Kidney capillary endothelial cell (primary cell): Measurements from ENCODE around the gene SMTNL2.
"Not testable (repeated sequence)": the region's sequence is repeated elsewhere in the genome, so short reads cannot be mapped to it uniquely, and the experiment has no call there.

Experiments used
- DNase-seq: peaks from one replicate; pipeline ENCODE4 v3.0.0-alpha.2; 2018; ENCODE audit warnings: low spot score

Gene SMTNL2

GRCh38 chr17:4585638-4585994 is 1.3 kb downstream of the SMTNL2 start:
- DNase-seq = no peak

GRCh38 chr17:4586043-4586442 is 1.7 kb downstream of the SMTNL2 start:
- no peak for DNase-seq

- DNase-seq = no peak
Observed at GRCh38 chr17:4587195-4587594, 2.9 kb downstream of the SMTNL2 start.

GRCh38 chr17:4587803-4588202 is 3.5 kb downstream of the SMTNL2 start:
- DNase-seq = no peak

- no peak for DNase-seq
Observed at GRCh38 chr17:4588391-4588790, 4.1 kb downstream of the SMTNL2 start.

- no peak for DNase-seq
Observed at GRCh38 chr17:4588898-4589625, 4.7 kb downstream of the SMTNL2 start.

GRCh38 chr17:4590042-4590441 is 5.7 kb downstream of the SMTNL2 start:
- not testable (repeated sequence) for DNase-seq

- DNase-seq = no peak
Observed at GRCh38 chr17:4590981-4591453, 6.7 kb downstream of the SMTNL2 start.

- DNase-seq = no peak
Observed at GRCh38 chr17:4591529-4591928, 7.2 kb downstream of the SMTNL2 start.

GRCh38 chr17:4592240-4593005 is 8.1 kb downstream of the SMTNL2 start:
- DNase-seq = no peak

- DNase-seq = no peak
Observed at GRCh38 chr17:4593021-4593421, 8.7 kb downstream of the SMTNL2 start.

GRCh38 chr17:4594406-4594805 is 10.1 kb downstream of the SMTNL2 start:
- no peak for DNase-seq

GRCh38 chr17:4594931-4595684 is 10.8 kb downstream of the SMTNL2 start:
- peak; percentile 55 for DNase-seq

- DNase-seq = not testable (repeated sequence)
Observed at GRCh38 chr17:4595685-4596342, 11.5 kb downstream of the SMTNL2 start.

- no peak for DNase-seq
Observed at GRCh38 chr17:4596636-4597380, 12.5 kb downstream of the SMTNL2 start.

- no peak for DNase-seq
Observed at GRCh38 chr17:4597975-4598374, 13.6 kb downstream of the SMTNL2 start.

- no peak for DNase-seq
Observed at GRCh38 chr17:4598776-4599504, 14.6 kb downstream of the SMTNL2 start.

- DNase-seq = no peak
Observed at GRCh38 chr17:4599505-4600281, 15.4 kb downstream of the SMTNL2 start.

GRCh38 chr17:4600563-4600962 is 16.2 kb downstream of the SMTNL2 start:
- no peak for DNase-seq

GRCh38 chr17:4601326-4601725 is 17.0 kb downstream of the SMTNL2 start:
- DNase-seq = no peak
